Body of pancreas (tissue), 4 donors: Measurements from ENCODE around the gene ACKR1. TPM values are rescaled to one million over a fixed set of nuclear protein-coding genes. Genes with fewer than 3 reads are reported as not detected.

Source experiments
- ATAC-seq: fragments of 150-250 bp; one replicate; pipeline ENCODE4 v1.9.1; 2016
- DNase-seq, 4 donors: peaks; one replicate each; pipeline ENCODE4 v3.0.0-alpha.2; 2019
- H3K27ac ChIP-seq, 4 donors: fragments of 200-600 bp; sonication (generic); 1 replicate in 3 of 4; 2 replicates in 1 of 4; pipeline versions ENCODE4 v1.5.1 to v1.6.1; 2016 to 2019; ENCODE audit warnings: mild to moderate bottlenecking in 1 of 4, mixed read lengths in 1 of 4, moderate library complexity in 1 of 4
- H3K27me3 ChIP-seq, 2 donors: fragments of 200-600 bp; sonication (generic); one replicate each; pipeline ENCODE4 v1.6.0; 2016; ENCODE audit warnings: mild to moderate bottlenecking in 1 of 2
- H3K36me3 ChIP-seq, 2 donors: fragments of 200-600 bp; sonication (generic); replicated peaks in 1 of 2; 2 replicates each; pipeline ENCODE4 v1.5.1; 2016; ENCODE audit warnings: low read depth in 2 of 2; ENCODE audit not compliant: insufficient read depth in 1 of 2
- H3K4me1 ChIP-seq: fragments of 200-600 bp; sonication (generic); one replicate; pipeline ENCODE4 v1.6.0; 2016
- H3K4me3 ChIP-seq, 2 donors: fragments of 200-600 bp; sonication (generic); 1 replicate in 1 of 2; 2 replicates in 1 of 2; pipeline ENCODE4 v1.5.1; 2016 to 2019
- H3K9me3 ChIP-seq, 3 donors: fragments of 200-600 bp; sonication (generic); 1 replicate in 2 of 3; 2 replicates in 1 of 3; pipeline ENCODE4 v1.5.1; 2016
- CTCF ChIP-seq, 7 experiments: fragments of 450-650 bp in 4 of 7; fragments of 200-600 bp in 3 of 7; sonication (generic) in 3 of 7; IDR thresholded peaks; one replicate each; pipeline ENCODE4 v1.5.1; 2016 to 2019; ENCODE audit warnings: antibody characterized with exemption in 7 of 7
- POLR2A ChIP-seq, 3 donors: fragments of 450-650 bp; IDR thresholded peaks; one replicate each; pipeline ENCODE4 v1.6.1; 2016; ENCODE audit warnings: antibody characterized with exemption in 3 of 3, mild to moderate bottlenecking in 2 of 3
- WGBS, 2 donors: methylation state at CpG; one replicate each; pipeline ENCODE4 v1.1.5; 2017; 5-methylcytosine and 5-hydroxymethylcytosine counted together
- intact Hi-C: fragments of 100-400 bp; cut with DNase I; formaldehyde crosslinking; loops from one replicate; pipeline ENCODE4 v1.15.1; 2023
- total RNA-seq, 2 donors: library from RNA; depleted of rRNA; stranded (reverse); fragments of >200 nt; gene quantifications; one replicate each; pipeline ENCODE4 v1.1.0, GENCODE V29; 2016

The ACKR1 gene
- total RNA-seq, 2 donors from 2014 or later, result 17.5 to 23.6 TPM

GRCh38 chr1:159196543-159196942, 8.1 kb upstream of the ACKR1 start:
- Histone ChIP-seq H3K27ac (no peak overlapping the region), H3K4me1 (no peaks in the 10 kb centered on the region), H3K27me3 (no peaks in the 10 kb centered on the region), H3K9me3 (no peaks in the 10 kb centered on the region), H3K4me3 (no peak overlapping the region), H3K36me3 (no peaks in the 10 kb centered on the region)
- WGBS, 2 donors, result 40 to 49% methylated on average over 5 of the region's 5 CpGs
- intact Hi-C loops, result loop anchor here (5.0 kb wide), 1 partner anchor 34 kb away; no protein-coding TSS in a partner anchor
- ATAC-seq (no peak), DNase-seq (no peak)
- TF ChIP-seq POLR2A (IDR thresholded peaks at IDR 0.05), result no peak
- TF ChIP-seq CTCF (IDR thresholded peaks at IDR 0.05), result peak in 2 of 7 experiments; percentile 5 to 12

GRCh38 chr1:159197561-159198557, 6.8 kb upstream of the ACKR1 start:
- intact Hi-C loops, result loop anchor here (5.0 kb wide), 1 partner anchor 36 kb away; no protein-coding TSS in a partner anchor
- Histone ChIP-seq H3K27ac (no peak overlapping the region), H3K27me3 (no peaks in the 10 kb centered on the region), H3K9me3 (no peaks in the 10 kb centered on the region), H3K36me3 (no peaks in the 10 kb centered on the region), H3K4me1 (no peaks in the 10 kb centered on the region), H3K4me3 (no peak overlapping the region)
- TF ChIP-seq POLR2A (IDR thresholded peaks at IDR 0.05) (no peak), CTCF (IDR thresholded peaks at IDR 0.05) (peak; percentile 67 to 92 (median 85))
- peak; percentile 77 for ATAC-seq
- 31 to 45% methylated on average over 10 to 12 of the region's 12 CpGs for WGBS, 2 donors
- DNase-seq, result peak; percentile 76 to 82 (median 78)

- no peak for TF ChIP-seq CTCF (IDR thresholded peaks at IDR 0.05)
- no peak for TF ChIP-seq POLR2A (IDR thresholded peaks at IDR 0.05)
- ATAC-seq (no peak), DNase-seq (no peak)
- no peaks in the 10 kb centered on the region for H3K27me3 ChIP-seq
- no peak overlapping the region for H3K4me3 ChIP-seq
- intact Hi-C loops, result loop anchor here (5.0 kb wide), 1 partner anchor 38 kb away; no protein-coding TSS in a partner anchor
- no peak overlapping the region for H3K27ac ChIP-seq
- 53 to 57% methylated on average over 5 of the region's 5 CpGs for WGBS, 2 donors
- no peaks in the 10 kb centered on the region for H3K36me3 ChIP-seq
- H3K9me3 ChIP-seq, result no peaks in the 10 kb centered on the region
- H3K4me1 ChIP-seq, result no peaks in the 10 kb centered on the region
These were observed 4.8 kb upstream of the ACKR1 start for GRCh38 chr1:159199901-159200300.

DNA sequence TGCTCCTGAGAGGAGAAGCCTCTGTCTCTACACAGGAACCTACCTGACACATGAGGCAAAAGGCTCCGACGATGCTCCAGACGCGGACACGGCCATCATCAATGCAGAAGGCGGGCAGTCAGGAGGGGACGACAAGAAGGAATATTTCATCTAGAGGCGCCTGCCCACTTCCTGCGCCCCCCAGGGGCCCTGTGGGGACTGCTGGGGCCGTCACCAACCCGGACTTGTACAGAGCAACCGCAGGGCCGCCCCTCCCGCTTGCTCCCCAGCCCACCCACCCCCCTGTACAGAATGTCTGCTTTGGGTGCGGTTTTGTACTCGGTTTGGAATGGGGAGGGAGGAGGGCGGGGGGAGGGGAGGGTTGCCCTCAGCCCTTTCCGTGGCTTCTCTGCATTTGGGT, 3.9 kb upstream of the ACKR1 start:
- 32 to 54% methylated on average over 18 of the region's 18 CpGs for WGBS, 2 donors
- Histone ChIP-seq H3K4me3 (no peak overlapping the region), H3K27me3 (no peaks in the 10 kb centered on the region), H3K36me3 (no peaks in the 10 kb centered on the region), H3K4me1 (no peaks in the 10 kb centered on the region), H3K9me3 (no peaks in the 10 kb centered on the region), H3K27ac (no peak overlapping the region)
- no peak for DNase-seq
- ATAC-seq, result no peak
- intact Hi-C loops, result no loop called here
- TF ChIP-seq POLR2A (IDR thresholded peaks at IDR 0.05) (no peak), CTCF (IDR thresholded peaks at IDR 0.05) (no peak)
